IPS-11a (cell line): ENCODE results near the gene DDI2.
"Not testable (repeated sequence)": the region's sequence is repeated elsewhere in the genome, so short reads cannot be mapped to it uniquely, and the experiment has no call there.

Experiments
- H3K4me3 ChIP-seq: one replicate; pipeline ENCODE4 v1.5.1; 2013; ENCODE audit warnings: low read depth, low read length, control low read depth

Gene DDI2

GRCh38 chr1:15676688-15677661 lies 59.7 kb downstream of the DDI2 start:
- no peak overlapping the region for H3K4me3 ChIP-seq

- no peak overlapping the region for H3K4me3 ChIP-seq
Observed at GRCh38 chr1:15678578-15678977, 61.3 kb downstream of the DDI2 start.

- no peak overlapping the region for H3K4me3 ChIP-seq
Observed at GRCh38 chr1:15680131-15680530, 62.9 kb downstream of the DDI2 start.

- no peak overlapping the region for H3K4me3 ChIP-seq
Observed at GRCh38 chr1:15680561-15681348, 63.5 kb downstream of the DDI2 start.

GRCh38 chr1:15681349-15682292 lies 64.4 kb downstream of the DDI2 start:
- no peak overlapping the region for H3K4me3 ChIP-seq

- H3K4me3 ChIP-seq = no peak overlapping the region
Observed at GRCh38 chr1:15682936-15683341, 65.7 kb downstream of the DDI2 start.

- H3K4me3 ChIP-seq = peak overlapping the region; percentile 25
Observed at GRCh38 chr1:15683345-15684039, 66.2 kb downstream of the DDI2 start.

GRCh38 chr1:15684042-15684461 lies 66.8 kb downstream of the DDI2 start, which contains the start of gene PLEKHM2:
PLEKHM2 (plus strand) TSS chr1:15684320; CDS start chr1:15684559, 239 bp downstream.
- H3K4me3 ChIP-seq = peak within 1 kb of the TSS; percentile 55

- peak overlapping the region; percentile 55 for H3K4me3 ChIP-seq
Observed at GRCh38 chr1:15684468-15685291, 67.4 kb downstream of the DDI2 start.

- no peak overlapping the region for H3K4me3 ChIP-seq
Observed at GRCh38 chr1:15685820-15686219, 68.6 kb downstream of the DDI2 start.

GRCh38 chr1:15687446-15687845 lies 70.2 kb downstream of the DDI2 start:
- H3K4me3 ChIP-seq = no peak overlapping the region

GRCh38 chr1:15690317-15690716 lies 73.1 kb downstream of the DDI2 start:
- H3K4me3 ChIP-seq = no peak overlapping the region

- H3K4me3 ChIP-seq = no peak overlapping the region
Observed at GRCh38 chr1:15691434-15692032, 74.3 kb downstream of the DDI2 start.

GRCh38 chr1:15692121-15692682 lies 74.9 kb downstream of the DDI2 start:
- H3K4me3 ChIP-seq = no peak overlapping the region

- H3K4me3 ChIP-seq = no peak overlapping the region
Observed at GRCh38 chr1:15693371-15693770, 76.1 kb downstream of the DDI2 start.

- no peak overlapping the region for H3K4me3 ChIP-seq
Observed at GRCh38 chr1:15696956-15697521, 79.8 kb downstream of the DDI2 start.

GRCh38 chr1:15698201-15698600 lies 80.9 kb downstream of the DDI2 start:
- no peak overlapping the region for H3K4me3 ChIP-seq

GRCh38 chr1:15699321-15699720 lies 82.1 kb downstream of the DDI2 start:
- H3K4me3 ChIP-seq = not testable (repeated sequence)
